ENCODE measurements around the gene ATP8A2.

DNA sequence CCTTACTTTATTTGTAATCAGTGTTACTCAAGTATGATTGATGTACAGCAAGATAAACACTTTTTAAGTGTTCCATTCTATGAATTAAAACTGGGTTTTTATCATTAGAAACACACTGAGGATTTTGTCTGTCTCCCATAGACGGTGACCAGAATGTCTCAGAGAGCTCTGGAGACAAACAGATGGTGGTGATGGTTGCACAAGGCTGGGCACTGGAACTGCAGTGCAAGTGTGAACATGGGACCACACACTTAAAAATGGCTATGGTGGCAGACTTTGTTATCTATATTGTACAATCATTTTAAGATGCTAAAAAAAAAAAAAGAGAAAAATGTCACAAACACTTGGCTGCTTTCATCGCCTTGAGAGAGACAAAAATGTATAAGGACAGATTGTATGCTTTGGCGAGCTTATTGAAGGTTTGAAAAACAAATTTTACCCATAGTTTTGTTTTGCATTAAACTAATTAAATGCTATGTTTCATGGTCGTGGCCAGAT, 407.1 kb downstream of the ATP8A2 start:
- TF ChIP-seq, protein P1, sequence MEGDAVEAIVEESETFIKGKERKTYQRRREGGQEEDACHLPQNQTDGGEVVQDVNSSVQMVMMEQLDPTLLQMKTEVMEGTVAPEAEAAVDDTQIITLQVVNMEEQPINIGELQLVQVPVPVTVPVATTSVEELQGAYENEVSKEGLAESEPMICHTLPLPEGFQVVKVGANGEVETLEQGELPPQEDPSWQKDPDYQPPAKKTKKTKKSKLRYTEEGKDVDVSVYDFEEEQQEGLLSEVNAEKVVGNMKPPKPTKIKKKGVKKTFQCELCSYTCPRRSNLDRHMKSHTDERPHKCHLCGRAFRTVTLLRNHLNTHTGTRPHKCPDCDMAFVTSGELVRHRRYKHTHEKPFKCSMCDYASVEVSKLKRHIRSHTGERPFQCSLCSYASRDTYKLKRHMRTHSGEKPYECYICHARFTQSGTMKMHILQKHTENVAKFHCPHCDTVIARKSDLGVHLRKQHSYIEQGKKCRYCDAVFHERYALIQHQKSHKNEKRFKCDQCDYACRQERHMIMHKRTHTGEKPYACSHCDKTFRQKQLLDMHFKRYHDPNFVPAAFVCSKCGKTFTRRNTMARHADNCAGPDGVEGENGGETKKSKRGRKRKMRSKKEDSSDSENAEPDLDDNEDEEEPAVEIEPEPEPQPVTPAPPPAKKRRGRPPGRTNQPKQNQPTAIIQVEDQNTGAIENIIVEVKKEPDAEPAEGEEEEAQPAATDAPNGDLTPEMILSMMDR (IDR thresholded peaks at IDR 0.05): no peak
- TF ChIP-seq POLR2AphosphoS5 (IDR thresholded peaks at IDR 0.05) (no peak), POLR2A (IDR thresholded peaks at IDR 0.05) (no peak)
